CMK (cell line): ENCODE measurements around the gene PLXNB1.

Experiments used
- DNase-seq: peaks from one replicate; pipeline ENCODE4 v3.0.0-alpha.2; 2010; ENCODE audit warnings: low read depth

Gene PLXNB1

GRCh38 chr3:48417529-48418108, 12.3 kb downstream of the PLXNB1 start:
- no peak for DNase-seq

GRCh38 chr3:48416546-48416945, 13.3 kb downstream of the PLXNB1 start:
- no peak for DNase-seq

GRCh38 chr3:48416091-48416505, 13.8 kb downstream of the PLXNB1 start:
- no peak for DNase-seq

- no peak for DNase-seq
These were observed 14.5 kb downstream of the PLXNB1 start for GRCh38 chr3:48415251-48415953.

- DNase-seq = no peak
These were observed 15.3 kb downstream of the PLXNB1 start for GRCh38 chr3:48414376-48415250.

GRCh38 chr3:48413611-48414010, 16.3 kb downstream of the PLXNB1 start:
- no peak for DNase-seq

GRCh38 chr3:48413086-48413485, 16.8 kb downstream of the PLXNB1 start:
- no peak for DNase-seq

- no peak for DNase-seq
These were observed 17.4 kb downstream of the PLXNB1 start for GRCh38 chr3:48412375-48413001.

GRCh38 chr3:48411606-48412374, 18.1 kb downstream of the PLXNB1 start:
- DNase-seq = no peak

- no peak for DNase-seq
These were observed 18.8 kb downstream of the PLXNB1 start for GRCh38 chr3:48411041-48411588.

- no peak for DNase-seq
These were observed 19.5 kb downstream of the PLXNB1 start for GRCh38 chr3:48410205-48411040.

- no peak for DNase-seq
These were observed 20.3 kb downstream of the PLXNB1 start for GRCh38 chr3:48409291-48410201.

- DNase-seq = no peak
These were observed 21.0 kb downstream of the PLXNB1 start for GRCh38 chr3:48408823-48409281.

- no peak for DNase-seq
These were observed 22.3 kb downstream of the PLXNB1 start for GRCh38 chr3:48407542-48408099.

- no peak for DNase-seq
These were observed 23.1 kb downstream of the PLXNB1 start for GRCh38 chr3:48406443-48407431.

- DNase-seq = no peak
These were observed 23.9 kb downstream of the PLXNB1 start for GRCh38 chr3:48405971-48406370.

- DNase-seq = no peak
These were observed 24.5 kb downstream of the PLXNB1 start for GRCh38 chr3:48405343-48405881.
